Skeletal muscle satellite cell (primary cell): ENCODE data around the gene ITGA1.

Experiments used
- H3K27me3 ChIP-seq: 2 replicates; pipeline ENCODE4 v1.7.0; 2013; ENCODE audit warnings: low read length; ENCODE audit not compliant: control insufficient read depth, insufficient read depth
- H3K36me3 ChIP-seq: 2 replicates; pipeline ENCODE4 v1.7.0; 2013; ENCODE audit warnings: mild to moderate bottlenecking, control low read depth, low read length; ENCODE audit not compliant: insufficient read depth
- H3K4me1 ChIP-seq: 2 replicates; pipeline ENCODE4 v1.7.0; 2013; ENCODE audit warnings: low read length; ENCODE audit not compliant: control insufficient read depth, insufficient read depth
- H3K4me2 ChIP-seq: 2 replicates; pipeline ENCODE4 v1.7.0; 2013; ENCODE audit warnings: mild to moderate bottlenecking, low read length
- H3K4me3 ChIP-seq: 2 replicates; pipeline ENCODE4 v1.7.0; 2013; ENCODE audit warnings: low read length
- H3K9ac ChIP-seq: 2 replicates; pipeline ENCODE4 v1.7.0; 2013; ENCODE audit warnings: mild to moderate bottlenecking, low read depth, low read length, moderate library complexity
- H3K9me3 ChIP-seq: replicated peaks from 2 replicates; pipeline ENCODE4 v1.7.0; 2013; ENCODE audit warnings: mild to moderate bottlenecking, control low read depth, low read length

ITGA1 gene

DNA sequence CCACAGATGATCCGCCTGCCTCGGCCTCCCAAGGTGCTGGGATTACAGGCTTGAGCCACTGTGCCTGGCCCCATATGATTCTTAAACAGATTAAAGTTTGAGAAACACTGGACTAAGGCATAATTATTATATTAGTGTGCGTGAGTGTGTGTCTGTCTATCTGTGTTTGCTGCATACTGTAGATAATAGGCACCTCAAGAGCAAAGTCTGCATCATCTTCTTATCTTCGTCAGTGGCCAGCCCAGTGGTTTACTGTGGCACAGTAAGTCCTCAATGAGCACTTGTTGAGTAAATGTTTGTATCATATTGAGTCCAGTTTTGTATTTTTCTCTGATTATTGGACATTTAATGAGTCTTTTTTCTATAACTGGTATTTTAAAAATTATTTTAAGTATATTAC is 81.7 kb downstream of the ITGA1 start:
- H3K9ac ChIP-seq: no peak overlapping the region
- peaks cover 10% of the 10 kb centered on the region for H3K4me1 ChIP-seq
- H3K9me3 ChIP-seq: no peaks in the 10 kb centered on the region
- no peak overlapping the region for H3K4me2 ChIP-seq
- H3K36me3 ChIP-seq: no peaks in the 10 kb centered on the region
- no peak overlapping the region for H3K4me3 ChIP-seq
- no peaks in the 10 kb centered on the region for H3K27me3 ChIP-seq

- no peaks in the 10 kb centered on the region for H3K9me3 ChIP-seq
- H3K9ac ChIP-seq: no peak overlapping the region
- no peak overlapping the region for H3K4me3 ChIP-seq
- H3K27me3 ChIP-seq: no peaks in the 10 kb centered on the region
- H3K4me1 ChIP-seq: peaks cover 7% of the 10 kb centered on the region
- no peaks in the 10 kb centered on the region for H3K36me3 ChIP-seq
- H3K4me2 ChIP-seq: no peak overlapping the region
Observed at GRCh38 chr5:52870448-52870847, 82.7 kb downstream of the ITGA1 start.

GRCh38 chr5:52875827-52876226 is 88.1 kb downstream of the ITGA1 start:
- Histone ChIP-seq H3K4me3 (no peak overlapping the region), H3K9ac (no peak overlapping the region), H3K36me3 (no peaks in the 10 kb centered on the region), H3K27me3 (no peaks in the 10 kb centered on the region), H3K4me2 (no peak overlapping the region), H3K4me1 (no peaks in the 10 kb centered on the region), H3K9me3 (no peaks in the 10 kb centered on the region)

DNA sequence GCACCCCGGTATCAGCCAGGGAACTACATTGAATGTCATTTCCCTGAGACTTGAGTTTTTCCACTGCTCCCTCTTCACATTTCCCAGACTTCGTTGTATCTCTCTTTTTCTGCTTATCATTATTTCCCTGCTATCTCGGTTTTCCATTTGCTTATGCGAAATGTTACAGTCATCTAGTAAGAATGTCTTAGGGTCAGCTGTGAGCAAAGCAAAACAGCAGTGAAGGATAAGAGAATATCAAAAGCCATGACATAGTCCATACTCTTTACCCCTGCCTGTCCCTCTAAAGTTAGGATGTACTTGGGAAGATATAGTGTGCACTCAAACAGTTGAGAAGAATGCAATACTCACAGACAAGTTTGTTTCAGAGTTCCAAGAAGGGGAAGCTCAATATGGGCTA is 88.7 kb downstream of the ITGA1 start:
- no peak overlapping the region for H3K4me2 ChIP-seq
- no peaks in the 10 kb centered on the region for H3K9me3 ChIP-seq
- no peaks in the 10 kb centered on the region for H3K36me3 ChIP-seq
- H3K9ac ChIP-seq: no peak overlapping the region
- H3K4me3 ChIP-seq: no peak overlapping the region
- H3K4me1 ChIP-seq: no peaks in the 10 kb centered on the region
- H3K27me3 ChIP-seq: no peaks in the 10 kb centered on the region

DNA sequence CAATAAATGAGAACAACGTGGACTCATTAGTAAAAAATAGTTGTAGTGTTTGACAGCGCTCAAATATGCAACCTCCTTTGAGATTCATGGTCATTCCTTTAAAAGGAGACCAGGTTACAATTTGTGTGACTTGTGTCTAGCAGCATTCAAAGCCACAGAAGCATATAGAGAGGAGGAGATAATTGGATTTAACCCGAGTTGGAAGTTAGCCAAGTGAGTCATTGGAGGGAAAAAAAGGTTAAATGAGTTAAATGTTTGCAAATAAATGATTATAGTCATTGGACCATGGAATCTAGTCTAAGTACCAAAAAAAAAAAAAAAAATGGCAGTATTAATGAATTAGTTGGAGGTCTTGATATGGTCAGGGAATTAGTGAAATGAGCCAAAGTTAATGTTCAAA is 90.9 kb downstream of the ITGA1 start:
- Histone ChIP-seq H3K36me3 (no peaks in the 10 kb centered on the region), H3K4me1 (no peaks in the 10 kb centered on the region), H3K27me3 (no peaks in the 10 kb centered on the region), H3K4me3 (no peak overlapping the region), H3K9ac (no peak overlapping the region), H3K4me2 (no peak overlapping the region), H3K9me3 (no peaks in the 10 kb centered on the region)

DNA sequence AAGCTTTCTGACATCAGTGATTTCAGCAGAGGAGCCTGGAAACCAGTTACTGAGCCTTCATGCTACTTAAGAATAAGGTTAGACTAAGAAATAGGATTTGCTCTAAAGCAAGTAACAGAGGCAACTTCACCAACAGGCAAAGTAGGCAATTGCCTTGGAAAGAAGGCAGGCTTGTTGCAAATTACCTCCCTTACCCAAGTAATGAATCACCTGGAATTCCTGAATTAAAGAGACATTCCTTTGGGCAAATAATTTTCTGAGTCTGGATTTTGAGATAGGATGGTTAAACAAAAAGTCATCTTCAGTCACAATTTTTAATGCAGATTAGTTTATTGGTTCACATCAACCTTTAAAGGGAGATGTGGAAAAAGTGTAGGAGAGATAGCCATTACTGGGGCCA is 92.8 kb downstream of the ITGA1 start:
- Histone ChIP-seq H3K4me1 (no peaks in the 10 kb centered on the region), H3K4me2 (no peak overlapping the region), H3K9ac (no peak overlapping the region), H3K9me3 (no peaks in the 10 kb centered on the region), H3K4me3 (no peak overlapping the region), H3K36me3 (no peaks in the 10 kb centered on the region), H3K27me3 (no peaks in the 10 kb centered on the region)

- Histone ChIP-seq H3K4me2 (no peak overlapping the region), H3K36me3 (no peaks in the 10 kb centered on the region), H3K27me3 (no peaks in the 10 kb centered on the region), H3K4me3 (no peak overlapping the region), H3K4me1 (no peaks in the 10 kb centered on the region), H3K9ac (no peak overlapping the region), H3K9me3 (no peaks in the 10 kb centered on the region)
Observed at GRCh38 chr5:52881468-52881867, 93.8 kb downstream of the ITGA1 start.

GRCh38 chr5:52883110-52883509 is 95.4 kb downstream of the ITGA1 start:
- no peaks in the 10 kb centered on the region for H3K27me3 ChIP-seq
- no peak overlapping the region for H3K4me2 ChIP-seq
- H3K9me3 ChIP-seq: no peaks in the 10 kb centered on the region
- H3K9ac ChIP-seq: no peak overlapping the region
- H3K4me3 ChIP-seq: no peak overlapping the region
- H3K4me1 ChIP-seq: no peaks in the 10 kb centered on the region
- no peaks in the 10 kb centered on the region for H3K36me3 ChIP-seq

GRCh38 chr5:52884453-52884852 is 96.7 kb downstream of the ITGA1 start:
- H3K9me3 ChIP-seq: no peaks in the 10 kb centered on the region
- no peaks in the 10 kb centered on the region for H3K4me1 ChIP-seq
- H3K36me3 ChIP-seq: no peaks in the 10 kb centered on the region
- H3K4me2 ChIP-seq: no peak overlapping the region
- no peaks in the 10 kb centered on the region for H3K27me3 ChIP-seq
- H3K4me3 ChIP-seq: no peak overlapping the region
- no peak overlapping the region for H3K9ac ChIP-seq

DNA sequence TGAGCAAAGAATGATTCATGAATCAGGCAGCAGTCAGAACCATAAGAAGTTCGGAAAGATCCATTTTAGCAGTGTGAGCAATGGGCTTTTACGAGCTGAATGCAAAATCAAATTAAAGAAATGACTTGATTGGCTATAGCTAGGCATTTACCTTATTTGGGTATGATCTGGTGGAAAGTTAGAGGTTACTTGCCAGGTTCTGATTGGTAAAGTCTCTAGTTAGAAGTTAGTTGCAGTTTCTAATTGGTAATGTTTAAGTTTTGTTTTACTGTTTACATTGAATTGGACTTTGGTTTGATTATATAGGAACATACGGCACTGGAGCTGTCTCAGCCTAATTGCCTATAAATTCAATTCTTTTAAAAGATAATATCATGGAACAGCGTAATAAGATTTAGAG is 97.9 kb downstream of the ITGA1 start:
- Histone ChIP-seq H3K27me3 (no peaks in the 10 kb centered on the region), H3K36me3 (no peaks in the 10 kb centered on the region), H3K4me1 (no peaks in the 10 kb centered on the region), H3K9me3 (no peaks in the 10 kb centered on the region), H3K4me2 (no peak overlapping the region), H3K4me3 (no peak overlapping the region), H3K9ac (no peak overlapping the region)

GRCh38 chr5:52886206-52886605 is 98.5 kb downstream of the ITGA1 start:
- Histone ChIP-seq H3K4me2 (no peak overlapping the region), H3K4me3 (no peak overlapping the region), H3K27me3 (no peaks in the 10 kb centered on the region), H3K9ac (no peak overlapping the region), H3K9me3 (no peaks in the 10 kb centered on the region), H3K4me1 (no peaks in the 10 kb centered on the region), H3K36me3 (no peaks in the 10 kb centered on the region)

DNA sequence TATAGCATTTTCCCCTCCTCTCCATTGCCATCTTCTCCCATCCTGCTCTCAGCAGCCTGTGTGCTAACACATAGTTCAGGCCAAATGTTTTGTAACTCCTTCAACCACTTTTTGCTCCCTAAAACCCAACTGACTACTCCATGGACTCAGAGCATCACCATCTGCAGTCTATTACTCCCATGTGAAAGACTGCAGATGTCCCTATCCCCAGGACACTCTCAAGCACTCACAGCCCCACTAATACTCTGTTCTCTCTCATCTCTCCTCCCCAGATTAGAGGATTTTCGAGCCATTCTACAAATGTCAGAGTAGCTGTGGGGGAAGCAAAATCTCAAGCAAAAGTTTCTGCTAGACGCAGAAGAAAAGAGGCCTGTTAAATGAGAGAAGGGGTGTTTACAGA is 99.3 kb downstream of the ITGA1 start:
- H3K4me2 ChIP-seq: no peak overlapping the region
- H3K9ac ChIP-seq: no peak overlapping the region
- no peaks in the 10 kb centered on the region for H3K9me3 ChIP-seq
- H3K36me3 ChIP-seq: no peaks in the 10 kb centered on the region
- H3K4me1 ChIP-seq: no peaks in the 10 kb centered on the region
- H3K4me3 ChIP-seq: no peak overlapping the region
- no peaks in the 10 kb centered on the region for H3K27me3 ChIP-seq
